LNCaP clone FGC (cell line): ENCODE measurements around the gene UTY.
"Not testable (repeated sequence)": the region's sequence is repeated elsewhere in the genome, so short reads cannot be mapped to it uniquely, and the experiment has no call there.

ENCODE experiments used
- DNase-seq: peaks from one replicate; pipeline ENCODE4 v3.0.0-alpha.2; 2011; ENCODE audit warnings: low read depth
- H3K4me3 ChIP-seq: 2 replicates; pipeline ENCODE4 v1.5.1; 2011; ENCODE audit warnings: mild to moderate bottlenecking, low read depth, low read length, control low read depth
- TF ChIP-seq, protein P1 (sequence below): IDR thresholded peaks from 2 replicates; pipeline ENCODE4 v1.5.1; 2012; ENCODE audit warnings: mild to moderate bottlenecking; ENCODE audit not compliant: control insufficient read depth, insufficient read depth; ENCODE audit errors: extremely low read depth

The UTY gene

DNA sequence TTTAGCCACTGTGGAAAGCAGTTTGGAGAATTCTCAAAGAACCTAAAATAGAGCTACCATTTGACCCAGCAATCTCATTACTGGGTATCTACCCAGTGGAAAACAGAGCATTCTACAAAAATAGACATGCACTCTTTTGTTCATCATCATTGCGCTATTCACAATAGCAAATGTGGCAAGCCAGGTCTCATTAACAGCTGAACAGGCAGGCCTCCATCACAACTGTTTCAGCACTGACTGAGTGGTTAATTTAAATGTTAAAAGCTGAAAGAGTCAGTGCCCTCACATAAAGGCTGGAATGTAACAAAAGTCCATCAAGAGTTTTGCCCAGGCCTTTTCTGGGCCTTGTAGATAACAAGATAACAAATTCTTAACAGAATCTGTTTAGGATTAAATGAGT lies 166.9 kb downstream of the UTY start:
- H3K4me3 ChIP-seq, result no peak overlapping the region
- TF ChIP-seq, protein P1, sequence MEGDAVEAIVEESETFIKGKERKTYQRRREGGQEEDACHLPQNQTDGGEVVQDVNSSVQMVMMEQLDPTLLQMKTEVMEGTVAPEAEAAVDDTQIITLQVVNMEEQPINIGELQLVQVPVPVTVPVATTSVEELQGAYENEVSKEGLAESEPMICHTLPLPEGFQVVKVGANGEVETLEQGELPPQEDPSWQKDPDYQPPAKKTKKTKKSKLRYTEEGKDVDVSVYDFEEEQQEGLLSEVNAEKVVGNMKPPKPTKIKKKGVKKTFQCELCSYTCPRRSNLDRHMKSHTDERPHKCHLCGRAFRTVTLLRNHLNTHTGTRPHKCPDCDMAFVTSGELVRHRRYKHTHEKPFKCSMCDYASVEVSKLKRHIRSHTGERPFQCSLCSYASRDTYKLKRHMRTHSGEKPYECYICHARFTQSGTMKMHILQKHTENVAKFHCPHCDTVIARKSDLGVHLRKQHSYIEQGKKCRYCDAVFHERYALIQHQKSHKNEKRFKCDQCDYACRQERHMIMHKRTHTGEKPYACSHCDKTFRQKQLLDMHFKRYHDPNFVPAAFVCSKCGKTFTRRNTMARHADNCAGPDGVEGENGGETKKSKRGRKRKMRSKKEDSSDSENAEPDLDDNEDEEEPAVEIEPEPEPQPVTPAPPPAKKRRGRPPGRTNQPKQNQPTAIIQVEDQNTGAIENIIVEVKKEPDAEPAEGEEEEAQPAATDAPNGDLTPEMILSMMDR, result no peak
- DNase-seq, result no peak

DNA sequence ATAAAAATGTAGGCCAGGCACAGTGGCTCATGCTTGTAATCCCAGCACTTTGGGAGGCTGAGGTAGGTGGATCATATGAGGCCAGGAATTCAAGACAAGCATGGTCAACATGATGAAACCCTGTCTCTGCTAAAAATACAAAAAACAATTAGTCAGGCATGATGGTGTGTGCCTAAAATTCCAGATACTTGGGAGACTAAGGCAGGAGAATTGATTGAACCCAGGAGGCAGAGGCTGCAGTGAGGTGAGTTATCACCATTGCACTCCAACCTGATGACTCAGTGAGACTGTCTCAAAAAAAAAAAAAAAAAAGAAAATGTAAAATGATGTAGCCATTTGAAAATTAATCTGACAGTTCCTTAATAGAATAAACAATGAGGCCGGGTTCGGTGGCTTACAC lies 171.9 kb downstream of the UTY start:
- TF ChIP-seq, protein P1, result no peak
- no peak for DNase-seq
- H3K4me3 ChIP-seq, result no peak overlapping the region

DNA sequence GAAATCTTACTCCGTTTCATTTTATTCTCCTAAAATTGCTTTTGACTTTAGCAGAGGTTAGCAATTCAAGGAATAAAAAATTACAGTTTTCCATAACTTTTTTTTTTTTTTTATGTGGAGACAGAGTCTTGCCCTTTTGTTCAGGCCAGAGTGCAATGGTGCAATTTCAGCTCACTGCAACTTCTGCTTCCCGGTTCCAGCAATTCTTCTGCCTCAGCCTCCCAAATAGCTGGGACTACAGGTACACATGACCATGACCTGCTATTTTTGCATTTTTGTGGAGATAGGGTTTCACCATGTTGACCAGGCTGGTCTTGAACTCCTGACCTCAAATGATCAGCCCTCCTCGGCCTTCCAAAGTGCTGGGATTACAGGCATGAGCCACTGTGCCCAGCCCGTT lies 179.0 kb downstream of the UTY start:
- TF ChIP-seq, protein P1, result no peak
- DNase-seq, result no peak
- H3K4me3 ChIP-seq, result no peak overlapping the region

DNA sequence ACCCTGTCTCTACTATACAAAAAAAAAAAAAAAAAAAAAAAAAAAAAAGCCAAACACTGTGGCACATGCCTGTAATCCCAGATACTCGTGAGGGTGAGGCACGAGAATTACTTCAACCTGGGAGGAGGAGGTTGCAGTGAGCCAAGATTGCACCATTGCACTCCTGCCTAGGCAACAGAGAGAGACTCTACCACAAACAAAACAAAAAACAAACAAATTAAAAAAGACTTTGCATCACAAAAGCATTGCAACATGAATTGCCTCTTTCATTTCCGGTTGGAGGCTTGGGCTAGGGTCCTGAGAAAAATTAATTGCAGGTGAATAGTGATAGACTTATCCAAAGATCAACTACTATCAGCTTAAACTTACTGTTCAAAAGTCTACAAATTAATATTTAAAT lies 180.4 kb downstream of the UTY start:
- no peak for DNase-seq
- H3K4me3 ChIP-seq, result no peak overlapping the region
- TF ChIP-seq, protein P1, result no peak

DNA sequence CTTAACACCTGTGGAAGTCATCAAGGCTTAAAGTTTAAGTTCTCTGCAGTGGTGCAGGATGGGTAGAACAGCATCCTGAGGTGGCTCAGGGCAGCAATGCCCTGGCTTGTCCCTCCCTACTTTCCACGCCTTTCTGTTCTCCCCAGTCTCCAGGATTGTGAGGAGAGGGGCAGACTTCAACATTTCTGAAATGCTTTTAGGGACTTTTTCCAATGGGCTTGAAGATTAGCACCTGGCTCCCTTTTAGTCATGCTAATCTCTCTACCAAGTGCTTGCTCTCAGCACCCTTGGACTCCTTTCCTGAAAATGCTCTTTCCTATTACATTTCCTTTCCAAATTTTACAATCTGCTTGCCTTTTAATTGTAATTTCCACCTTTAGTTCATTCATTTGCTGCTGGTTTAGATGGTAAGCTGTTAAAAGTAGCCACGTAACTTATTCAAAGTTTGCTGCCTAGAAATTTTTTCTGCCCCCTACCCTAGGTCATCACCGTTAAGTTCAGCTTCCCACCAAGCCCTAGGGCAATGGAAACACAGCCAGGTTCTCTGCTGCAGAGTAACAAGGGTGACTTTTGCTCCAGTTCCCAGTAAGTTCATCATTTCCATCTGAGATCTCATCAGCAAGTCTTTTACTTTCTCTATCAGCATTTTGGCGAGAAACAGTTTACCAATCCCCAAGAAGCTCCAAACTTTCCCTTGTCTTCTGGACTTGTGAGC lies 183.5 kb downstream of the UTY start:
- no peak for DNase-seq
- TF ChIP-seq, protein P1, result no peak
- no peak overlapping the region for H3K4me3 ChIP-seq

DNA sequence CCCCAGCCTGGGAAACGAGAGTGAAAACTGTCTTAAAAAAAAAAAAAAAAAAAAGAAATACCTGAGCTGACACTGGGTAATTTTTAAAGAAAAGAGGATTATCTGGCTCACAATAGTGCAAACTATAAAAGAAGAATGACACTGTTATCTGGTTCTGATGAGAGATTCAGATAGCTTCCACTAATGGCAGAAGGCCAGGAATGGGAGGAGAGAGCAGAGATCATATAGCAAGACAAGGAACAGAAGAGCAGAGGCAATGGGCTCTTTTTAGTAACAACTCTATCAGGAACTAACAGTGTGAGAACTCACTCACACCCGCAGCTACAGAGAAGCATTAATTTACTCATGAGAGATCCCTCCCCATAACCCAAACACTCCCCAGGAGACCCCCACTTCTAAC lies 184.8 kb downstream of the UTY start:
- TF ChIP-seq, protein P1, result no peak
- H3K4me3 ChIP-seq, result no peak overlapping the region
- peak; percentile 40 for DNase-seq

DNA sequence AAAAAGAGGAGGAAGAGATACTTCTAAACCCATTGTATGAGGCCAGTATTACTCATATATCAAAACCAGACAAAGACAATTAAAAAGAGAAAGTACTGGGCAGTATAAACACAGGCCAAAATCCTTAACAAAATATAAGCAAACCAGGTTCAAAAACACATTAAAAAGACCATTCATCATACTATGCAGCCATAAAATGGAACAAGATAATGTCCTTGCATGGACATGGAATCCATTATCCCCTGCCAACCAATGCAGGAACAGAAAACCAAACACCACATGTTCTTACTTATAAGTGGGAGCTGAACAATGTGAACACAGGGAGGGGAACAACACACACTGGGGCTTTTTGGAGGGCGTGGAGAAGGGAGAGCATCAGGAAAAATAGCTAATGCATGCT lies 188.6 kb downstream of the UTY start:
- no peak for DNase-seq
- TF ChIP-seq, protein P1, result no peak

DNA sequence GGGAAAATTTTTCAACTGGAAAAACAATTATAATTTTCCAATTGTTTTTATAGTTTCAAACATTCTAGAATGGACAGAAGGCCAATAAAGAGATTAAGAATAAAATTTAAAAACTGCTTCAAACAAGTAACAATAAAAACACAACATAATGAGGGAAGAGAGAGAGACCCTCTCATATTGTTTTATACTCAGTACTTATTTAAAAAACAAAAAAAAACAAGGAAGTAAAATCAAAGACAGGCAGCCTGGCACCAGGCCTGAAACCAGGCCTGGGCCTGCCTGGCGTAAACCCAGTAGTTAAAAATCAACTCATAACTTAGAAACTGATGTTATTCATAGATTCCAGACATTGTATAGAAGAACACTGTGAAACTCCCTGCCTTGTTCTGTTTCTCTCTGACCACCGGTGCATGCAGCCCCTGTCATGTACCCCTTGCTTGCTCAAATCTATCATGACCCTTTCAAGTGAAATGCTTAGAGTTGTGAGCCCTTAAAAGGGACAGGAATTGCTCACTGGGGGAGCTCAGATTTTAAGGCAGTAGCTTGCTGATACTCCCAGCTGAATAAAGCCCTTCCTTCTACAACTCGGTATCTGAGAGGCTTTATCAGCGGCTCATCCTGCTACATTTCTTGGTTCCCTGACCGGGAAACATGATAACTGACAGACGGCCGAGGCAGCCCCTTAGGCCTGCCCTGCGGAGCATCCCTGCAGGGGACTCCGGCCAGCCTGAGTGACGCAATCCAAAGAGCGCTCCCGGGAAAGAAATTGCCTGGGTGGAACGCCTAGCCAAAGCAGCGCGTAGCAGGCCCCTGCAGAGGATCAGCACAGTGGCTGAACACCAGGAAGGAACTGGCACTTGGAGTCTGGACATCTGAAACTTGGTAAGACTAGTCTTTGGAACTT lies 197.4 kb downstream of the UTY start:
- not testable (repeated sequence) for H3K4me3 ChIP-seq

More for the DNA sequence above, 188.6 kb downstream of the UTY start:
- no peak overlapping the region for H3K4me3 ChIP-seq

More for the DNA sequence above, 197.4 kb downstream of the UTY start:
- not testable (repeated sequence) for DNase-seq
